GM23338 (cell line): ENCODE measurements around the gene FUNDC2. TPM values are rescaled to one million over a fixed set of nuclear protein-coding genes. Genes with fewer than 3 reads are reported as not detected.

Experiments
- ATAC-seq: fragments of 200-7000 bp; cut with Tn5 transposase; 3 replicates; pipeline ENCODE4 v1.9.1; 2020
- DNase-seq: peaks from one replicate; pipeline ENCODE4 v3.0.0-alpha.2; 2015; ENCODE audit warnings: low spot score
- H2AFZ ChIP-seq: fragments of 200-600 bp; sonication (generic); 2 replicates; pipeline ENCODE4 v1.8.0; 2016; ENCODE audit warnings: antibody characterized with exemption, mild to moderate bottlenecking, moderate library complexity
- H3F3A ChIP-seq: fragments of 200-600 bp; sonication (generic); replicated peaks from 2 replicates; pipeline ENCODE4 v1.8.0; 2017; ENCODE audit warnings: antibody characterized with exemption, mixed run types, low read depth
- H3K27ac ChIP-seq: fragments of 200-600 bp; sonication (generic); 2 replicates; pipeline ENCODE4 v1.6.1; 2016; ENCODE audit warnings: low read depth
- H3K27me3 ChIP-seq: fragments of 200-600 bp; sonication (generic); 2 replicates; pipeline ENCODE4 v1.8.0; 2016; ENCODE audit warnings: mild to moderate bottlenecking, mixed run types, moderate library complexity; ENCODE audit not compliant: insufficient read depth
- H3K36me3 ChIP-seq: fragments of 200-600 bp; sonication (generic); 2 replicates; pipeline ENCODE4 v1.8.0; 2016; ENCODE audit warnings: mild to moderate bottlenecking; ENCODE audit not compliant: insufficient read depth
- H3K4me1 ChIP-seq: fragments of 200-600 bp; sonication (generic); 2 replicates; pipeline ENCODE4 v1.8.0; 2016; ENCODE audit warnings: mild to moderate bottlenecking, moderate library complexity; ENCODE audit not compliant: insufficient read depth
- H3K4me2 ChIP-seq: fragments of 200-600 bp; sonication (generic); 2 replicates; pipeline ENCODE4 v1.7.1; 2017; ENCODE audit warnings: mixed run types
- H3K4me3 ChIP-seq: fragments of 200-600 bp; sonication (generic); 2 replicates; pipeline ENCODE4 v1.6.1; 2016; ENCODE audit warnings: mixed run types
- H3K79me2 ChIP-seq: fragments of 200-600 bp; sonication (generic); replicated peaks from 2 replicates; pipeline ENCODE4 v1.8.0; 2017; ENCODE audit warnings: mild to moderate bottlenecking; ENCODE audit not compliant: insufficient read depth
- H3K9me2 ChIP-seq: fragments of 200-600 bp; sonication (generic); 2 replicates; pipeline ENCODE4 v1.8.0; 2017; ENCODE audit not compliant: insufficient read depth
- H4K20me1 ChIP-seq: fragments of 200-600 bp; sonication (generic); replicated peaks from 2 replicates; pipeline ENCODE4 v1.8.0; 2017; ENCODE audit warnings: mild to moderate bottlenecking; ENCODE audit not compliant: insufficient read depth
- H3K27ac Mint-ChIP-seq: 2 replicates; pipeline ENCODE4 v1.8.0; 2020; ENCODE audit warnings: inconsistent platforms, mild to moderate bottlenecking, moderate library complexity, mixed read lengths
- H3K27me3 Mint-ChIP-seq: 3 replicates; pipeline ENCODE4 v1.8.0; 2022; ENCODE audit warnings: low read depth, mild to moderate bottlenecking, moderate library complexity, mixed read lengths, inconsistent platforms; ENCODE audit not compliant: insufficient read depth, poor library complexity
- H3K36me3 Mint-ChIP-seq: 3 replicates; pipeline ENCODE4 v1.8.0; 2021; ENCODE audit warnings: low read depth, mild to moderate bottlenecking, inconsistent platforms, moderate library complexity, mixed read lengths
- H3K4me1 Mint-ChIP-seq: 3 replicates; pipeline ENCODE4 v1.8.0; 2020; ENCODE audit warnings: mild to moderate bottlenecking, inconsistent platforms, mixed read lengths
- H3K4me3 Mint-ChIP-seq: 3 replicates; pipeline ENCODE4 v1.8.0; 2021; ENCODE audit warnings: moderate library complexity, mild to moderate bottlenecking, inconsistent platforms, mixed read lengths
- H3K9me3 Mint-ChIP-seq: 3 replicates; pipeline ENCODE4 v1.8.0; 2020; ENCODE audit warnings: moderate library complexity, mild to moderate bottlenecking, inconsistent platforms, mixed read lengths
- CREB1 ChIP-seq: fragments of 250-450 bp; sonication (Bioruptor Pico); IDR thresholded peaks from 2 replicates; pipeline ENCODE4 v1.5.0; 2020; ENCODE audit warnings: low read depth, mild to moderate bottlenecking, moderate library complexity
- EZH2 ChIP-seq: fragments of 200-600 bp; sonication (generic); IDR thresholded peaks from one replicate; pipeline ENCODE4 v1.8.0; 2017; ENCODE audit warnings: antibody characterized with exemption, mild to moderate bottlenecking, low read depth; ENCODE audit not compliant: unreplicated experiment
- NANOG ChIP-seq: IDR thresholded peaks from 2 replicates; pipeline ENCODE4 v1.6.1; 2016; ENCODE audit warnings: antibody characterized with exemption, borderline replicate concordance
- POLR2AphosphoS5 ChIP-seq: IDR thresholded peaks from 2 replicates; pipeline ENCODE4 v1.6.1; 2016; ENCODE audit warnings: antibody characterized with exemption, low read depth
- ZNF114 ChIP-seq: fragments of 250-450 bp; sonication (Bioruptor Pico); IDR thresholded peaks from 2 replicates; pipeline ENCODE4 v1.5.0; 2020; ENCODE audit warnings: mild to moderate bottlenecking, moderate library complexity
- ZNF331 ChIP-seq: fragments of 250-450 bp; sonication (Bioruptor Pico); IDR thresholded peaks from 2 replicates; pipeline ENCODE4 v1.5.0; 2020; ENCODE audit warnings: low read depth, mild to moderate bottlenecking, moderate library complexity
- polyA plus RNA-seq: library from polyadenylated mRNA; unstranded; fragments of >200 nt; fragmentation: Nextera tagmentation; extraction: Ambion mirVana; gene quantifications from 2 replicates; pipeline ENCODE4 v1.2.1, GENCODE V29; 2016
- total RNA-seq: library from RNA; depleted of rRNA; stranded (reverse); fragments of >200 nt; shearing (Covaris generic); gene quantifications from 2 replicates; pipeline ENCODE4 v1.2.3, GENCODE V29; 2014
- TF ChIP-seq, protein P1 (sequence below), 2 experiments: fragments of 200-600 bp in 1 of 2; sonication (generic) in 1 of 2; conservative IDR thresholded peaks; 2 replicates each; pipeline versions ENCODE4 v1.5.1 to v1.6.1; 2016 to 2017; ENCODE audit warnings: antibody characterized with exemption in 2 of 2, low read depth in 2 of 2, mild to moderate bottlenecking in 2 of 2, moderate library complexity in 1 of 2
- TF ChIP-seq, protein P2 (sequence below): IDR thresholded peaks from 2 replicates; pipeline ENCODE4 v1.6.1; 2016; ENCODE audit warnings: antibody characterized with exemption
- TF ChIP-seq, protein P3 (sequence below): IDR thresholded peaks from one replicate; pipeline ENCODE4 v1.6.1; 2018; ENCODE audit warnings: antibody characterized with exemption; ENCODE audit not compliant: unreplicated experiment

Gene FUNDC2
- total and polyA plus RNA-seq, 2 experiments from 2014 or later = 28.6 to 58.5 TPM

DNA sequence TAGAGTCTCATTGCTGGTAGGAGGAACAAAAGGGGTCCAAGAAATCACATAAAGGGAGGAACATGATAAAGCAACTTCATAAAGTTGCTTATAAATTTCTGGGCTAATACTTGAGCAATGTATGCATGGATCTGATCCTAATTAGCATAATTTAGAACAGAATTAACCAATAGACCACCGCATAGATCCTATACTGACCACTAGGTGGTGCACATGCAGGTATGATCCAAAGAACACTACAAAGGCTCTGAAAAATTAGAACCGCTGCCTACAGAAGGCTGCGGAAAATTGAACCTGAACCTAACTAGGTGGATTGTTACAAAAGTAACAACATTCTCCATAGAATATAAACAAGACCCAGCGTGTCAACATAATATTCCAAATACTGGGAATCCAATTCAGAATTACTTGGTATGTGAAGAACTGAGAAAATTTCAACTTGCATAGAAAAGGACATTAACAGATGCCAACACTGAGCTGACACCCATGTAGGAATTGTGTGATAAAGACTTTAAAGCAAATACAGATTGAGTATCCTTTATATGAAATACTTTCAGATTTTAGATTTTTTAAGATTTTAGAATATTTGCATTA lies 67.9 kb downstream of the FUNDC2 start:
- no peaks in the 10 kb centered on the region for H3K27me3 Mint-ChIP-seq
- no peaks in the 10 kb centered on the region for H4K20me1 ChIP-seq
- H2AFZ ChIP-seq = no peak overlapping the region
- no peaks in the 10 kb centered on the region for H3K4me1 ChIP-seq
- ATAC-seq (peak; percentile 26; the same call in 2 of the 3 replicates), DNase-seq (peak; percentile 36)
- H3K79me2 ChIP-seq = no peaks in the 10 kb centered on the region
- H3K27ac ChIP-seq = no peak overlapping the region
- no peaks in the 10 kb centered on the region for H3K27me3 ChIP-seq
- no peaks in the 10 kb centered on the region for H3K9me2 ChIP-seq
- H3K36me3 ChIP-seq = no peaks in the 10 kb centered on the region
- no peaks in the 10 kb centered on the region for H3K9me3 Mint-ChIP-seq
- H3K4me2 ChIP-seq = no peak overlapping the region
- no peak for TF ChIP-seq CREB1 (CRISPR knock-in tag)
- no peak for TF ChIP-seq ZNF114
- TF ChIP-seq, protein P1, sequence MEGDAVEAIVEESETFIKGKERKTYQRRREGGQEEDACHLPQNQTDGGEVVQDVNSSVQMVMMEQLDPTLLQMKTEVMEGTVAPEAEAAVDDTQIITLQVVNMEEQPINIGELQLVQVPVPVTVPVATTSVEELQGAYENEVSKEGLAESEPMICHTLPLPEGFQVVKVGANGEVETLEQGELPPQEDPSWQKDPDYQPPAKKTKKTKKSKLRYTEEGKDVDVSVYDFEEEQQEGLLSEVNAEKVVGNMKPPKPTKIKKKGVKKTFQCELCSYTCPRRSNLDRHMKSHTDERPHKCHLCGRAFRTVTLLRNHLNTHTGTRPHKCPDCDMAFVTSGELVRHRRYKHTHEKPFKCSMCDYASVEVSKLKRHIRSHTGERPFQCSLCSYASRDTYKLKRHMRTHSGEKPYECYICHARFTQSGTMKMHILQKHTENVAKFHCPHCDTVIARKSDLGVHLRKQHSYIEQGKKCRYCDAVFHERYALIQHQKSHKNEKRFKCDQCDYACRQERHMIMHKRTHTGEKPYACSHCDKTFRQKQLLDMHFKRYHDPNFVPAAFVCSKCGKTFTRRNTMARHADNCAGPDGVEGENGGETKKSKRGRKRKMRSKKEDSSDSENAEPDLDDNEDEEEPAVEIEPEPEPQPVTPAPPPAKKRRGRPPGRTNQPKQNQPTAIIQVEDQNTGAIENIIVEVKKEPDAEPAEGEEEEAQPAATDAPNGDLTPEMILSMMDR (conservative IDR thresholded peaks at IDR 0.05; ENCODE audit: low read depth in 2 of 2) = peak; percentile 58 to 72
- H3F3A ChIP-seq = no peaks in the 10 kb centered on the region
- no peak overlapping the region for H3K4me3 Mint-ChIP-seq
- H3K4me3 ChIP-seq = no peak overlapping the region
- H3K4me1 Mint-ChIP-seq = no peaks in the 10 kb centered on the region
- H3K36me3 Mint-ChIP-seq = peaks cover 9% of the 10 kb centered on the region; the same call in 2 of the 3 replicates
- no peak overlapping the region for H3K27ac Mint-ChIP-seq

DNA sequence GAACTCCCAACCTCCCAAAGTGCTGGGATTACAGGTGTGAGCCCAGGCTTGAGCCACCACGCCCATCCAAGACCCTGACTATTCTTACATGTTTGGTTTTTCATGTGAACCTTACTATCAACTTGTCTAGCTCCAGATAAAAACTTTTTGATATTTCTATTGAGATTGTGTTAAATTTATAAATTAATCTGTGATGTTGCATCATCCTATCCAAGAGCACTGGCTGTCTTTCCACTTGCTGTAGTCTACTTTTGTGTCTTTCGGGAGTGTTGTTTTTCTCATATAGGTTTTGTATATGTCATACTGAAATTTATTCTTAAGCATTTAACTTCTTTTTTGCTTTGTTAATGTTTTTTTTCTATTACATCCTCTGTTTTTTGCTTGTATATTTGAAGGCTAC lies 79.3 kb downstream of the FUNDC2 start:
- ATAC-seq (no peak), DNase-seq (no peak)
- H3K36me3 Mint-ChIP-seq = no peaks in the 10 kb centered on the region; the same call in 2 of the 3 replicates
- Histone ChIP-seq H3K36me3 (no peaks in the 10 kb centered on the region), H3K4me3 (no peak overlapping the region), H3F3A (no peaks in the 10 kb centered on the region), H2AFZ (no peak overlapping the region), H3K9me2 (no peaks in the 10 kb centered on the region), H4K20me1 (no peaks in the 10 kb centered on the region), H3K4me2 (no peak overlapping the region), H3K27ac (no peak overlapping the region), H3K4me1 (no peaks in the 10 kb centered on the region), H3K79me2 (no peaks in the 10 kb centered on the region), H3K27me3 (no peaks in the 10 kb centered on the region)
- H3K27me3 Mint-ChIP-seq = no peaks in the 10 kb centered on the region
- no peaks in the 10 kb centered on the region for H3K9me3 Mint-ChIP-seq
- no peaks in the 10 kb centered on the region for H3K4me1 Mint-ChIP-seq
- no peak overlapping the region for H3K27ac Mint-ChIP-seq
- no peak overlapping the region for H3K4me3 Mint-ChIP-seq
- no peak for TF ChIP-seq POLR2AphosphoS5
- TF ChIP-seq EZH2 = no peak
- TF ChIP-seq, protein P2, sequence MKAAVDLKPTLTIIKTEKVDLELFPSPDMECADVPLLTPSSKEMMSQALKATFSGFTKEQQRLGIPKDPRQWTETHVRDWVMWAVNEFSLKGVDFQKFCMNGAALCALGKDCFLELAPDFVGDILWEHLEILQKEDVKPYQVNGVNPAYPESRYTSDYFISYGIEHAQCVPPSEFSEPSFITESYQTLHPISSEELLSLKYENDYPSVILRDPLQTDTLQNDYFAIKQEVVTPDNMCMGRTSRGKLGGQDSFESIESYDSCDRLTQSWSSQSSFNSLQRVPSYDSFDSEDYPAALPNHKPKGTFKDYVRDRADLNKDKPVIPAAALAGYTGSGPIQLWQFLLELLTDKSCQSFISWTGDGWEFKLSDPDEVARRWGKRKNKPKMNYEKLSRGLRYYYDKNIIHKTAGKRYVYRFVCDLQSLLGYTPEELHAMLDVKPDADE = no peak
- no peak for TF ChIP-seq ZNF331
- TF ChIP-seq, protein P3, sequence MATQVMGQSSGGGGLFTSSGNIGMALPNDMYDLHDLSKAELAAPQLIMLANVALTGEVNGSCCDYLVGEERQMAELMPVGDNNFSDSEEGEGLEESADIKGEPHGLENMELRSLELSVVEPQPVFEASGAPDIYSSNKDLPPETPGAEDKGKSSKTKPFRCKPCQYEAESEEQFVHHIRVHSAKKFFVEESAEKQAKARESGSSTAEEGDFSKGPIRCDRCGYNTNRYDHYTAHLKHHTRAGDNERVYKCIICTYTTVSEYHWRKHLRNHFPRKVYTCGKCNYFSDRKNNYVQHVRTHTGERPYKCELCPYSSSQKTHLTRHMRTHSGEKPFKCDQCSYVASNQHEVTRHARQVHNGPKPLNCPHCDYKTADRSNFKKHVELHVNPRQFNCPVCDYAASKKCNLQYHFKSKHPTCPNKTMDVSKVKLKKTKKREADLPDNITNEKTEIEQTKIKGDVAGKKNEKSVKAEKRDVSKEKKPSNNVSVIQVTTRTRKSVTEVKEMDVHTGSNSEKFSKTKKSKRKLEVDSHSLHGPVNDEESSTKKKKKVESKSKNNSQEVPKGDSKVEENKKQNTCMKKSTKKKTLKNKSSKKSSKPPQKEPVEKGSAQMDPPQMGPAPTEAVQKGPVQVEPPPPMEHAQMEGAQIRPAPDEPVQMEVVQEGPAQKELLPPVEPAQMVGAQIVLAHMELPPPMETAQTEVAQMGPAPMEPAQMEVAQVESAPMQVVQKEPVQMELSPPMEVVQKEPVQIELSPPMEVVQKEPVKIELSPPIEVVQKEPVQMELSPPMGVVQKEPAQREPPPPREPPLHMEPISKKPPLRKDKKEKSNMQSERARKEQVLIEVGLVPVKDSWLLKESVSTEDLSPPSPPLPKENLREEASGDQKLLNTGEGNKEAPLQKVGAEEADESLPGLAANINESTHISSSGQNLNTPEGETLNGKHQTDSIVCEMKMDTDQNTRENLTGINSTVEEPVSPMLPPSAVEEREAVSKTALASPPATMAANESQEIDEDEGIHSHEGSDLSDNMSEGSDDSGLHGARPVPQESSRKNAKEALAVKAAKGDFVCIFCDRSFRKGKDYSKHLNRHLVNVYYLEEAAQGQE = no peak
- TF ChIP-seq ZNF114 = no peak
- no peak for TF ChIP-seq NANOG
